BJ (cell line): ENCODE results near the gene MYOF. TPM values are rescaled to one million over a fixed set of nuclear protein-coding genes. Genes with fewer than 3 reads are reported as not detected.
"Not testable (repeated sequence)": the region's sequence is repeated elsewhere in the genome, so short reads cannot be mapped to it uniquely, and the experiment has no call there.

Experiments
- CTCF ChIA-PET: fragments of 350-600 bp; formaldehyde crosslinking; extraction: SDS; loops from one replicate; lab custom pipeline; 2021; ENCODE audit warnings: antibody characterized with exemption, inconsistent platforms; lab: Yijun Ruan, JAX
- POLR2A ChIA-PET: fragments of 300-600 bp; sonication (Branson Sonifier 250); formaldehyde crosslinking; extraction: SDS; loops from one replicate; lab custom pipeline; 2021; ENCODE audit warnings: antibody characterized with exemption; lab: Charles Lee
- DNase-seq: peaks from one replicate; pipeline ENCODE4 v3.0.0-alpha.2; 2011; ENCODE audit warnings: low read depth
- H3K27me3 ChIP-seq: 2 replicates; pipeline ENCODE4 v1.6.0; 2011; ENCODE audit warnings: low read length; ENCODE audit not compliant: control insufficient read depth, insufficient read depth
- H3K36me3 ChIP-seq: 2 replicates; pipeline ENCODE4 v1.5.1; 2011; ENCODE audit warnings: low read length; ENCODE audit not compliant: control insufficient read depth, insufficient read depth
- H3K4me3 ChIP-seq: 2 replicates; pipeline ENCODE4 v1.5.1; 2011; ENCODE audit warnings: low read depth, mild to moderate bottlenecking, control low read depth, low read length
- polyA plus RNA-seq: library from polyadenylated mRNA; depleted of rRNA; stranded (reverse); fragments of >200 nt; gene quantifications from 2 replicates; pipeline ENCODE4 v1.2.3, GENCODE V29; 2011
- TF ChIP-seq, protein P1 (sequence below): IDR thresholded peaks from 2 replicates; pipeline ENCODE4 v1.5.1; 2011; ENCODE audit warnings: low read depth, mild to moderate bottlenecking, control low read depth, inconsistent platforms, low read length, moderate library complexity; ENCODE audit not compliant: insufficient read depth

Gene MYOF
- polyA plus RNA-seq, 1 experiment = 355 TPM

DNA sequence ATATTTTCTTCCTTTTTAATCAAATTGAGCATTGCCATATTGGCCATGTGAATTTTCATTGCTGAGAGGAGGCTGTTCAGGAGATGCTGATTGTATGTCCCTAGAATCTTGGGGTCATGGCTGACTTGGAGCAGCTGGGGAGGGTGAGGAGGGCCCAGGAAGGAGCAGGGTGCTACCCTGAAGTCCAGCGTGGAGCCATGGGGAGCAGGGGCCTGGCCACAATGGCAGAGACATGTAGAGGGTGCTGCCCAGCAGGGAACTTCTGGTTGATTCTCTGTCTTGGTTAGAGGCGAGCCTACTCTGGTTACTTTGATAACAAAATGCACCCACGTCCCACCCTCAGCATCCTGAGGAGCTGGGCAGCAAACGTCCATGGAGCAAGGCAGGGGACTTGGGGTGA is 186.0 kb downstream of the MYOF start:
- Histone ChIP-seq H3K36me3 (no peaks in the 10 kb centered on the region), H3K4me3 (no peak overlapping the region), H3K27me3 (no peaks in the 10 kb centered on the region)
- DNase-seq = no peak
- TF ChIP-seq, protein P1, sequence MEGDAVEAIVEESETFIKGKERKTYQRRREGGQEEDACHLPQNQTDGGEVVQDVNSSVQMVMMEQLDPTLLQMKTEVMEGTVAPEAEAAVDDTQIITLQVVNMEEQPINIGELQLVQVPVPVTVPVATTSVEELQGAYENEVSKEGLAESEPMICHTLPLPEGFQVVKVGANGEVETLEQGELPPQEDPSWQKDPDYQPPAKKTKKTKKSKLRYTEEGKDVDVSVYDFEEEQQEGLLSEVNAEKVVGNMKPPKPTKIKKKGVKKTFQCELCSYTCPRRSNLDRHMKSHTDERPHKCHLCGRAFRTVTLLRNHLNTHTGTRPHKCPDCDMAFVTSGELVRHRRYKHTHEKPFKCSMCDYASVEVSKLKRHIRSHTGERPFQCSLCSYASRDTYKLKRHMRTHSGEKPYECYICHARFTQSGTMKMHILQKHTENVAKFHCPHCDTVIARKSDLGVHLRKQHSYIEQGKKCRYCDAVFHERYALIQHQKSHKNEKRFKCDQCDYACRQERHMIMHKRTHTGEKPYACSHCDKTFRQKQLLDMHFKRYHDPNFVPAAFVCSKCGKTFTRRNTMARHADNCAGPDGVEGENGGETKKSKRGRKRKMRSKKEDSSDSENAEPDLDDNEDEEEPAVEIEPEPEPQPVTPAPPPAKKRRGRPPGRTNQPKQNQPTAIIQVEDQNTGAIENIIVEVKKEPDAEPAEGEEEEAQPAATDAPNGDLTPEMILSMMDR = no peak
- ChIA-PET POLR2A (no interaction called here), CTCF (interaction anchor here (1.8 to 2.3 kb wide), 2 partner anchors 214 to 216 kb away, joined by 3 to 9 read pairs; no protein-coding TSS in a partner anchor)

DNA sequence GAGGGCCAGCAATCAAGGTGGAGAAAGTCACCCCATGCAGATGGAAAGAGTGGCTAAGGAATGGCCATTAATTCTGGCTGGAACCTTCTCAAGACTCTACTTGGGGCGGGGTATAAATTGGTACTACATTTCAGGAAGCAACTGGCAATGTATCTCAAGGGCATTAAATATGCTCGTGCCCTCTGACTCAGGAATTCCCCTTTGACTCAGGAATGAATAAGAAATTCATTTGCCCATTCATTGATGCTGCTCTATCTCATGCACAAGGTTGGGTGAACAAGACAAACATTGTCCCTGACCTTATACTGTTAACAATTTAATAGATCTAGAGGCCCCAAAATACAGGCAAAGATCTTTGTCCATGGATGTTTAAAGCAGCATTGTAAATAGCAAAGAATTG is 188.1 kb downstream of the MYOF start:
- POLR2A ChIA-PET = no interaction called here
- Histone ChIP-seq H3K4me3 (no peak overlapping the region), H3K36me3 (no peaks in the 10 kb centered on the region), H3K27me3 (no peaks in the 10 kb centered on the region)
- no peak for DNase-seq
- CTCF ChIA-PET = no interaction called here
- TF ChIP-seq, protein P1 = no peak

DNA sequence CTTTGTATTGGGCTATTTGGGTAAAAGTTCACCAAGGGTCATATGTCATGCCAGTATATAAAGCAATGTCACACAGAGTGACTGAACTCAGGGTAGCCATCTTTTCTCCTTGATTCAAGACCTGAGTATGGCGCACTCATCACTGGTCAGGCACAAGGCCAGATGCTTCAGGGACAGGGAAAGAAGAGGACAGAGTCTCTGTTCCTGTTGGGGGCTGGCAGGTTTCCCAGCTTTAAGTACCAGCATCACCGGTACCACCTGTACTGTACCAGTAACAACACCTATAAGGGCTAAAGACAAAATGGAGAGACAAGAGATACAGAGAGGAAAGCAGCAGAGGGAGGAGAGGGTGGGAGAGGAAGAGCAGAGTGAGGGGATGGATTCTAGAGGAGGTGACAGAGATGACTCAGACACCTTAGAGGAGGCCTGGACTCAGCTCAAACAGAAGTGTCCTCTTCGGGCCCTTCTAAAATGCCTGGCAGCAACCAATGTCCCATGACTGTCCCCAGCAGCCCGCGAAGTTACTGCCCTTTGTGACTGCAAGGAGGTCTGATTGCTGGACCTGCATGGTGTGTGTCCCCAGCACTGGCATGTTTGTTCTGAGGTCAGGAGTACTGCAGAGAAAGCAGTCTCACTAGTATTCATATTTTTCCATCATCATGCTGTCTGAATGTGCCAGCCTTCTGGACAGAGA is 191.3 kb downstream of the MYOF start:
- Histone ChIP-seq H3K36me3 (no peaks in the 10 kb centered on the region), H3K27me3 (no peaks in the 10 kb centered on the region), H3K4me3 (no peak overlapping the region)
- no peak for DNase-seq
- CTCF ChIA-PET = interaction anchor here (0.6 to 3.2 kb wide), 9 partner anchors 9 to 224 kb away, joined by 3 to 39 read pairs (median 4); partner anchors contain the start of gene MYOF
- POLR2A ChIA-PET = no interaction called here
- TF ChIP-seq, protein P1 = no peak

DNA sequence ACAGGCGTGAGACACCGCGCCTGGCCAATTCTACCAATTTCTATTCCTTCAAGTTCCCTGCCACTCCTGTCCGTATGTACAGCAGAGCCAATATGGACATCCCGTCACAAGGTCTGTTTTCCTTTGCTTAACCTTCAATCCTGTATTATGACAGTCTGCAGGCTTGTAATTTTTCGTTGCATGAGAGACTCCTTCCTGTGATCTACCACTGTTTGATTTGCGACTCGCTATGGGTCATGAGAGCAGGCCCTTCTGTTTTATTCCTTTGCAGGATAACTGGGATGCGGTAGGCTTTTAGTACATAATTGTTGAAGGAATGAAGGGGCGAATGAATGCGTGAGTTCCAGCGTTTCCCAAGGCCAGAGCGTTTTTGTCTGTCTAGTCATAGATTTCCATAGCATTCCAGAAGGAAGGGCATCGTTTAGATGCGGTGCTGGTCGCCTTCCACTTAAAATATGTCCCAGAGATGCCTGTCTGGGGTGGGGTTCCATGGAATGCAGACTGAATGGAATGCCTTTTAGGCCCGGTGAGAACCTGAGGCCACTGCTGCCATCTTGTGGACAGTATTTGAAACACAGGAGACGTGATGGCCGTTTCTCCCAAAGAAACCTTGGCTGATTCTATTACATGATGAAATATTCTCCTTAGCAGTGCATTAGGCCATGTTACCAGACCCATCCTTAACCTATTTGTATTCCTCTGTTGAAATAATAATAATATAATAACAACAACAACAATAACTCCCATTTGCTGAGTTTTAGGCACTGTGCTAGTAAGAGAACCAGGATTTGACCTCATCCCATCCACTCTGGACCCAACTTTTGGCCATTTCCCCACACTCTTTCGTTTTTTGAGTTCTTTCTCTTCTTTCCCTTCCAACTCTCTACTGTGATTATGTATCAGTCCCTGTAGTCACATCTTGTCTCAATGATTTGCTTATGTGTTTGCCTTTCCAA is 193.2 kb downstream of the MYOF start:
- no peaks in the 10 kb centered on the region for H3K36me3 ChIP-seq
- ChIA-PET CTCF (interaction anchor here (1.4 to 3.2 kb wide), 2 partner anchors 208 to 222 kb away, joined by 3 to 39 read pairs; no protein-coding TSS in a partner anchor), POLR2A (no interaction called here)
- DNase-seq = peak; percentile 87
- no peaks in the 10 kb centered on the region for H3K27me3 ChIP-seq
- TF ChIP-seq, protein P1 = peak; percentile 79
- H3K4me3 ChIP-seq = no peak overlapping the region

DNA sequence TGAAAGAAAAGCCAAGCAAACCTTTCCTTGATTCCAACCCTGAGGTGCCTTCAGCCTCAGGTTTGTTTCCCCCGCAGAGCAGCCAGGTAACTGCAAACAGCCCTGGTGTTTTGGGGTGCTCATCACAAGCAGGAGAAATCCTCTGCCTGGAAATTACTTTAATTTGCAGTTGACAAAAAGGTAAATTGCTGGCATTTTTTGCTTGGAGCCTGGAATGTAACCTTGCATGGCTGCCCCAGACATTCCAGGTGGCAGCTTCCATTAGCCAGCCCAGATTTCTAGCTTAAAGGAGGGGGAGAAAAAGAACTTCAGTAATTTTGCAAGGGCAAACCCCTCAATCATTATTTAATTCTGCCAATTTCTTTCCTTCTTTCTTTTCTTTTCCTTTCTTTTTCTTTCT is 194.4 kb downstream of the MYOF start:
- ChIA-PET POLR2A (interaction anchor here (0.6 kb wide), 1 partner anchor 227 kb away, joined by 3 read pairs; the partner anchor contains the start of gene CYP26C1), CTCF (interaction anchor here (0.6 to 2.1 kb wide), 3 partner anchors 20 to 207 kb away, joined by 3 to 9 read pairs (median 3); no protein-coding TSS in a partner anchor)
- TF ChIP-seq, protein P1 = no peak
- DNase-seq = no peak
- Histone ChIP-seq H3K4me3 (no peak overlapping the region), H3K27me3 (no peaks in the 10 kb centered on the region), H3K36me3 (no peaks in the 10 kb centered on the region)

DNA sequence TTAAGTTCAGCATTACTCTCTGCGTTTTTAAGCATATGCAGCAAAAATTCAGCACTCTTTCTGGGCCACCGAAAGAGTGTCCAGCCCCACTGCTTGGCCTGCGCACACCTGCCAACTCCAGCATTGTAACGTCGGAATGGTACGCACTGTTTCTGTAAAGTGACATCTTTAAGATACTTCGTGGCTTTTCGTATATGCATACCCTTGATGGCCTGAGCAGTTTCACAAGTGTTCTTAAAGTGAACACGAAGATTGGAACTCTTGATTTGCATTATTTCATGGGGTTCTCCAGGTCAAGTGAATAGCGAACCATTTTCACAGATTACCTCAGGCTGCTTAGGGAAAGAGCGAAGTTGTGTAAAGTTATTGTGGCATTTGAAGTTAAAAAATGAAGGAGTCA is 197.9 kb downstream of the MYOF start:
- H3K36me3 ChIP-seq, H3K4me3 ChIP-seq, CTCF ChIA-PET, H3K27me3 ChIP-seq, POLR2A ChIA-PET, DNase-seq: not testable (repeated sequence)
